B cell (primary cell): ENCODE data around the gene MAPKBP1. TPM values are rescaled to one million over a fixed set of nuclear protein-coding genes. Genes with fewer than 3 reads are reported as not detected.

ENCODE experiments used
- ATAC-seq: fragments of 200-7000 bp; cut with Tn5 transposase; one replicate; pipeline ENCODE4 v1.10.0; 2021; ENCODE audit warnings: low read depth, mild to moderate bottlenecking, moderate number of reproducible peaks, moderate library complexity
- CTCF ChIA-PET: fragments of 350-600 bp; sonication (Branson Sonifier 250); formaldehyde crosslinking; loops from one replicate; lab custom pipeline; 2021; ENCODE audit warnings: antibody characterized with exemption, inconsistent platforms; lab: Charles Lee
- POLR2A ChIA-PET: fragments of 350-600 bp; sonication (Branson Sonifier 250); formaldehyde crosslinking; loops from one replicate; lab custom pipeline; 2021; ENCODE audit warnings: antibody characterized with exemption; lab: Charles Lee
- DNase-seq: peaks from one replicate; pipeline ENCODE4 v3.0.0; 2013
- H2AFZ ChIP-seq: 2 replicates; pipeline ENCODE4 v1.6.1; 2012; ENCODE audit warnings: mild to moderate bottlenecking, low read depth, low read length; ENCODE audit not compliant: insufficient read depth, poor library complexity, severe bottlenecking
- H3K27ac ChIP-seq, 2 donors: 1 replicate in 1 of 2; 2 replicates in 1 of 2; pipeline ENCODE4 v1.5.1; 2012 to 2013; ENCODE audit warnings: low read length in 2 of 2, mild to moderate bottlenecking in 2 of 2, moderate library complexity in 1 of 2
- H3K27me3 ChIP-seq, 4 experiments: fragments of 200-600 bp in 1 of 4; sonication (generic) in 1 of 4; replicated peaks in 1 of 4; 1 replicate in 2 of 4; 2 replicates in 2 of 4; pipeline versions ENCODE4 v1.6.1 to v1.7.0; 2013 to 2016; ENCODE audit warnings: low read length in 3 of 4, mild to moderate bottlenecking in 2 of 4, mixed read lengths in 1 of 4, moderate library complexity in 1 of 4; ENCODE audit not compliant: insufficient read depth in 4 of 4, control insufficient read depth in 3 of 4; ENCODE audit errors: control extremely low read depth in 1 of 4
- H3K36me3 ChIP-seq, 2 experiments: replicated peaks in 1 of 2; 1 replicate in 1 of 2; 2 replicates in 1 of 2; pipeline versions ENCODE4 v1.6.1 to v1.7.1; 2013; ENCODE audit warnings: low read length in 1 of 2; ENCODE audit not compliant: insufficient read depth in 2 of 2, control insufficient read depth in 1 of 2; ENCODE audit errors: control extremely low read depth in 1 of 2, extremely low read depth in 1 of 2
- H3K4me1 ChIP-seq, 2 donors: fragments of 200-600 bp in 1 of 2; sonication (generic) in 1 of 2; 1 replicate in 1 of 2; 2 replicates in 1 of 2; pipeline versions ENCODE4 v1.5.1 to v1.6.1; 2013 to 2017; ENCODE audit warnings: low read length in 2 of 2; ENCODE audit not compliant: control insufficient read depth in 2 of 2, insufficient read depth in 2 of 2
- H3K4me2 ChIP-seq: replicated peaks from 2 replicates; pipeline ENCODE3; 2012; ENCODE audit warnings: mild to moderate bottlenecking, low read depth, low read length; ENCODE audit not compliant: poor library complexity, severe bottlenecking
- H3K4me3 ChIP-seq, 5 experiments: fragments of 200-600 bp in 1 of 5; sonication (generic) in 1 of 5; 1 replicate in 3 of 5; 2 replicates in 2 of 5; pipeline versions ENCODE4 v1.5.1 to v1.7.0; 2011 to 2016; ENCODE audit warnings: low read length in 4 of 5, mild to moderate bottlenecking in 4 of 5, low read depth in 2 of 5, control low read depth in 1 of 5, moderate library complexity in 1 of 5; ENCODE audit not compliant: insufficient read depth in 1 of 5; ENCODE audit errors: control extremely low read depth in 1 of 5, extremely low read depth in 1 of 5
- H3K79me2 ChIP-seq: fragments of 200-600 bp; sonication (generic); one replicate; pipeline ENCODE4 v1.6.0; 2016; ENCODE audit warnings: low read length; ENCODE audit not compliant: control insufficient read depth, insufficient read depth
- H3K9ac ChIP-seq: fragments of 200-600 bp; sonication (generic); 2 replicates; pipeline ENCODE4 v1.6.1; 2017; ENCODE audit warnings: mild to moderate bottlenecking, low read length, moderate library complexity
- H3K9me3 ChIP-seq, 3 donors: one replicate each; pipeline versions ENCODE4 v1.6.1 to v1.7.1; 2013; ENCODE audit warnings: low read length in 2 of 3; ENCODE audit not compliant: control insufficient read depth in 2 of 3, insufficient read depth in 1 of 3; ENCODE audit errors: control extremely low read depth in 1 of 3
- H4K20me1 ChIP-seq: 2 replicates; pipeline ENCODE4 v1.6.0; 2012; ENCODE audit warnings: mild to moderate bottlenecking, low read length; ENCODE audit not compliant: insufficient read depth, control insufficient read depth, poor library complexity, severe bottlenecking
- H3K27ac Mint-ChIP-seq: one replicate; pipeline ENCODE4 v1.8.0; 2021; ENCODE audit warnings: mixed read lengths
- H3K27me3 Mint-ChIP-seq: one replicate; pipeline ENCODE4 v1.8.0; 2021; ENCODE audit warnings: mixed read lengths
- H3K4me1 Mint-ChIP-seq: one replicate; pipeline ENCODE4 v1.8.0; 2021; ENCODE audit warnings: mixed read lengths
- H3K4me3 Mint-ChIP-seq: one replicate; pipeline ENCODE4 v1.8.0; 2021; ENCODE audit warnings: mixed read lengths
- H3K9me3 Mint-ChIP-seq: one replicate; pipeline ENCODE4 v1.8.0; 2022; ENCODE audit warnings: mixed read lengths; ENCODE audit not compliant: insufficient read depth
- CTCF ChIP-seq: fragments of 200-600 bp; IDR thresholded peaks from one replicate; pipeline ENCODE4 v1.8.0; 2022; ENCODE audit warnings: antibody characterized with exemption, mild to moderate bottlenecking
- EZH2 ChIP-seq: IDR thresholded peaks from 2 replicates; pipeline ENCODE4 v1.6.1; 2012; ENCODE audit warnings: borderline replicate concordance, low read depth, mild to moderate bottlenecking, moderate library complexity, low read length; ENCODE audit not compliant: insufficient read depth, poor library complexity, severe bottlenecking
- WGBS: methylation state at CpG from one replicate; pipeline ENCODE4 v1.1.5; 2013; ENCODE audit warnings: missing lambda C conversion rate; ENCODE audit not compliant: insufficient coverage; 5-methylcytosine and 5-hydroxymethylcytosine counted together
- intact Hi-C: fragments of 100-400 bp; cut with micrococcal nuclease; formaldehyde crosslinking; loops from one replicate; pipeline ENCODE4 v1.10.0; 2022
- polyA plus RNA-seq: library from polyadenylated mRNA; depleted of rRNA; stranded (reverse); fragments of >200 nt; gene quantifications from 2 replicates; pipeline ENCODE4 v1.2.3, GENCODE V29; 2012
- total RNA-seq, 2 donors: library from RNA; stranded (reverse); fragments of 120-200 nt in 1 of 2; gene quantifications; 1 replicate in 1 of 2; 2 replicates in 1 of 2; pipeline versions ENCODE4 v1.2.3 to v1.2.4, GENCODE V29; 2013 to 2022

The MAPKBP1 gene
- total and polyA plus RNA-seq, 2 donors (not counting 1 experiment from before 2014, with no cell fraction given) = 14.1 to 59.2 TPM

- H3K4me3 ChIP-seq = no peak overlapping the region
- peaks cover 0 to 3% (median 0%) of the 10 kb centered on the region in 3 donors for H3K9me3 ChIP-seq
- no peaks in the 10 kb centered on the region for H3K27me3 ChIP-seq
- peaks cover 7% of the 10 kb centered on the region for H4K20me1 ChIP-seq
- TF ChIP-seq EZH2 = no peak
- TF ChIP-seq CTCF = no peak
- 20% methylated on average over 1 of the region's 4 CpGs for WGBS
- ATAC-seq (no peak), DNase-seq (no peak)
- peaks cover 53% of the 10 kb centered on the region for H3K79me2 ChIP-seq
- peaks cover 0 to 1% of the 10 kb centered on the region in 2 experiments for H3K36me3 ChIP-seq
- H2AFZ ChIP-seq = no peak overlapping the region
- Mint-ChIP-seq H3K4me3 (no peak overlapping the region), H3K27me3 (no peaks in the 10 kb centered on the region), H3K9me3 (no peaks in the 10 kb centered on the region), H3K27ac (no peak overlapping the region), H3K4me1 (peaks cover 44% of the 10 kb centered on the region)
- peaks cover 30 to 35% of the 10 kb centered on the region in 2 donors for H3K4me1 ChIP-seq
- H3K4me2 ChIP-seq = no peak overlapping the region
- ChIA-PET CTCF (interaction anchor here (0.6 to 5.5 kb wide), 3 partner anchors 16 to 257 kb away, joined by 3 to 45 read pairs (median 24); partner anchors contain the start of gene MAPKBP1), POLR2A (interaction anchor here (0.6 to 1.9 kb wide), 2 partner anchors 16 to 1385 kb away, joined by 3 to 5 read pairs; partner anchors contain the start of gene MAPKBP1)
- H3K27ac ChIP-seq = no peak overlapping the region
- H3K9ac ChIP-seq = no peak overlapping the region
- intact Hi-C loops = no loop called here
Observed at GRCh38 chr15:41789236-41789635, 15.0 kb downstream of the MAPKBP1 start.

GRCh38 chr15:41789662-41790061 lies 15.4 kb downstream of the MAPKBP1 start:
- intact Hi-C loops = no loop called here
- Histone ChIP-seq H3K27ac (no peak overlapping the region), H3K9me3 (no peaks in the 10 kb centered on the region), H3K4me3 (no peak overlapping the region), H4K20me1 (peaks cover 7% of the 10 kb centered on the region), H3K79me2 (peaks cover 49% of the 10 kb centered on the region), H2AFZ (no peak overlapping the region), H3K4me1 (peaks cover 30 to 35% of the 10 kb centered on the region in 2 donors), H3K27me3 (no peaks in the 10 kb centered on the region), H3K9ac (no peak overlapping the region), H3K36me3 (peaks cover 0 to 2% of the 10 kb centered on the region in 2 experiments), H3K4me2 (no peak overlapping the region)
- H3K27me3 Mint-ChIP-seq = no peaks in the 10 kb centered on the region
- ChIA-PET CTCF (interaction anchor here (5.2 to 5.5 kb wide), 2 partner anchors 17 to 23 kb away, joined by 24 to 45 read pairs; partner anchors contain the start of gene MAPKBP1), POLR2A (interaction anchor here (1.9 kb wide), 1 partner anchor 16 kb away, joined by 5 read pairs; the partner anchor contains the start of gene MAPKBP1)
- H3K27ac Mint-ChIP-seq = no peak overlapping the region
- ATAC-seq (no peak), DNase-seq (no peak)
- no peaks in the 10 kb centered on the region for H3K9me3 Mint-ChIP-seq
- TF ChIP-seq EZH2 (no peak), CTCF (no peak)
- H3K4me1 Mint-ChIP-seq = peaks cover 46% of the 10 kb centered on the region
- no peak overlapping the region for H3K4me3 Mint-ChIP-seq
